Activated CD4-positive, alpha-beta T cell treated with anti-CD3 and anti-CD28 coated beads, Interleukin-2, amount 50 U/mL, for 48 hours (primary cell): ENCODE measurements around the gene DNAAF3.
"Not testable (repeated sequence)": the region's sequence is repeated elsewhere in the genome, so short reads cannot be mapped to it uniquely, and the experiment has no call there.

Source experiments
- DNase-seq, 2 experiments: peaks; one replicate each; pipeline ENCODE4 v3.0.0-alpha.2; 2020

DNAAF3 gene

DNA sequence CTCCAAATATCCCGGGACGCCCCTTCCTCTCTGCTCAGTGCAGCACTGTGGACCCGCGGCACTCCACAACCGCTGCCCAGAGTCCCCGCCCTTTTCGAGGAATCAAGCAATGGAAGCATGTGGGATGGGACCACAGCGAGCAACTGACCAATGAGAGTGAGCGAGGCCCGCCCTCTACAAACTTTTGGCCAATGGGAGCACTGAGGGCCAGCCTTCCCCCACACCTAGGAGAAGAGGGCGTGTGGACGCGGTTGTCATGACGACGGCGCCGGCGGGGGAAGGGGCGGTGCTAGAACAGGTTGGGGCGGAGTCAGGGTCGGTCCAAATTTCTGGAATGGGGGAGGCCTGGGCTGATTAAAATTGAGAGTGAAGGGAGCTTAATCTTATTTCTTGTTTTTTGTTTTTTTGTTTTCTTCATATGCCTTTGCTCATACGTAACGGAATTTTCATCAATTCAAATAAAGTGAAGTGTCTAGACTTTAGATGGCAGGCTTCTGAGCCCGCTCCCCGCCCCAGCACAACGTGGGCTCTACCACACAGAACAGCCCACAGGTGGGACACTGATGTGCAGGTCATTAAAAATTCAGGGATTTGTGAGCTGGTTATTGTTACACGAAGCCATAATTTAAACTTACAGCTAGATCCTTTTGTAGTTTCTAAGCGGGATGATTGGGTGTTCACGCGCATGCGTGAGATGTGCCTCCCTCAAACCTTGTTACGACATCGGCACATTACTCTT is at the start of gene DNAAF3:
DNAAF3 (minus strand) TSS at position 84 of the 739 bp plus-strand sequence. CDS start 200 bp downstream, outside the sequence.
- DNase-seq: peak; percentile 78 to 81

DNA sequence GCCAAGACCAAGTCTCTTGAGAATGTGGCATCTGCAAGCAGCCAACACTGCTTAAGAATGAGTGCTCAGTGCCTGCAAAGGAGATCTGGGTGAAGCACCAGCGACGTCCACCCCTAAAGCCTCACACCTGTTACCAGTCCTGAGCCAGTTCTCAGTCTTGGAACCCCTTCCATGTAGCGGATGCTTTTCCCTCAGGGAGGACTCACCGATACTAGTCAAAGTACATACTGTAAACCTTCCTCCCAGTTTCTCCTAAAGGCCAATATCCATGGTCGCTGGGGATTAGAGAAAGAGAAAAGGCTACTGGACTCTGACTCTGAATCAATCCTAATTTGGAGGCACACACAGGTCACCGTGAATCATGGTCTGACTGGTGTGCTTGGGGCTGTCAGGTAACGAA is 47.1 kb upstream of the DNAAF3 start:
- no peak for DNase-seq

DNA sequence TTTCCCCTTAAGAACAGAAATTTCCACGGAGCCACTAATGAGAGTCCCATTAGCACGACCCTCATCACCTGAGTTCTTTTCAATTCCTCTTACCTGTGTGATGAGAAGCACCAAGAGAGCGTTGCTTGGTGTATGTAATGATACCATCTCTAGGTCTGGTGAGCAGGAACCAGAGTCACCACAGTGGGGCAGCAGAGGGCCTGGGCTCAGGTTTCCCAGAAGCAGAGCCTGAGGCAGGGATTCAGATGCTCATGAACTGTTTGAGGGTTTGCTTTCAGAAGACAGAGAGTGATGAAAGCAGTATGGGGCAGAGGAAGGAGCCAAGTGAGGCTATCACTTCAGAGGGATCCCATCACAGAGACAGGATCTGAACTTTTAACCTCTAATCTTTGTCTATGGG is 46.0 kb upstream of the DNAAF3 start:
- peak; percentile 62 to 68 for DNase-seq

DNA sequence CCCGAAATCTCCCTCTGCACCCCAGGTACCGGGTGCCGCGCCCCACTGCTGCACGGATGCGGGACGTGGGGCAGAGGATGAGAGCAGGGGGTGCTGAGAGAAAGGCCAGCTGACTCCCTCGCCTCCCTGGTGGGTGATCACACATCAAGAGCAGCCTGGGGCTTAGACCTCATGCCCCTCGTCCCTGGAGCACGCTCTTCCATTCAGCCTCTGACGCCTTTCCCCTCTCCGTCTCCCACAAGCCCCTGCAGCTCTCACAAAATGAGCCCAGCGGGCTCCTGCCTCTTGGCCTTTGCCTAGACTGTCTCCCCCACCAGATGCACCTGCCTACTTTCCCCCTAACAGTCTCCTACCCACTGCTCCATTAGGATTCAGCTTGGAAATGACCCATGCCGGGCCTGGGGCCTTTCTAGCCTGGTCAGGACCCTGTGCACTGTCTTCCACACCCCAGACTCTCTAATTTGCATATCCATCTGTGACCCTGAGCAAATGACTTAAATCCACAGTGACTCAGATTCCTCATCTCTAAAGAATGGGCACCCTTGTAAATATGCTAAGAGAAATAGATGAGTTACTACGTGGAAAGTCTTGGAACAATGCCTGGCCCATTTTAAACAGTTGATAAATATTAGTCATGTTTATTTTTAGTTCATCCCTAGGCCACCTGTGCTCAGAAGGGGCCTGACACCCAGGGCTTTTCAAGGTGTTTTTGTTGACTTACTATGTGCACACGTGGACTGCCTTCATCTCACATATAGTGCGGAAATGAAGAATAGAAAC is 43.5 kb upstream of the DNAAF3 start:
- no peak for DNase-seq

DNA sequence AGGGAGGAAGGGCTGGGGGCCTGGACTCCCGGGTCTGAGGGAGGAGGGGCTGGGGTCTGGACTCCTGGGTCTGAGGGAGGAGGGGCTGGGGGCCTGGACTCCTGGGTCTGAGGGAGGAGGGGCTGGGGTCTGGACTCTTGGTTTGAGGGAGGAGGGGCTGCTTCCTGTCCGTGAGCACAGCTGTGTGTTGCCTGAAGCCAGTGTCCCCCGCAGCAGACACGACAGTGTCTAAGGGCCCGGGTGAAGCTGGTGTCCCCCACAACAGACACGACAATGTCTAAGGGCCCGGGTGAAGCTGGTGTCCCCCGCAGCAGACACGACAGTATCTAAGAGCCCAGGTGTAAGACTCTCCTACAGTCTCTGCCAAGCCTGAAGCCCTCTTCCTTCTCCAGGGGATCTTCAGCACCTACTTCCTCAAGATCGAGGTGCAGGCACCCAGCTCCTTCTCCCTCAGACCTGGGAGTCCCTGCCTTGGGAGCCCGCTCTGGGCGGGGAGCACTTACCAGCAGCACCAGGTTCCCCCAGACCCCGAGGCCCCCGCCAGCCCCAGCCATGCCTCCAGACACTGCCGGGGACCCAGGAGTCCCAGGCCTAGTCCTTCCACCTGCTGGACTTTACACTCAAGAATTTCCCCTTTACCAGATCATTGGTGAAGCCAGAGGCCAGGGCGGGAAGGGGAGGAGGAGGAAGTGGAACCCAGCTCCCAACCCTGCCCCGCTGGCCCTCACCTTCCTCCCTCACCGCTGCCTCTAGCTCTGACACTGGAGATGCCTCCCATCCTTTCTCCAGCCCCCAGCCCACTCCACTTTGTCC is 42.7 kb upstream of the DNAAF3 start, which contains the start of gene PTPRH:
PTPRH (minus strand) TSS at position 622 of the 813 bp plus-strand sequence; CDS start at position 554, 68 bp downstream.
- no peak for DNase-seq

DNA sequence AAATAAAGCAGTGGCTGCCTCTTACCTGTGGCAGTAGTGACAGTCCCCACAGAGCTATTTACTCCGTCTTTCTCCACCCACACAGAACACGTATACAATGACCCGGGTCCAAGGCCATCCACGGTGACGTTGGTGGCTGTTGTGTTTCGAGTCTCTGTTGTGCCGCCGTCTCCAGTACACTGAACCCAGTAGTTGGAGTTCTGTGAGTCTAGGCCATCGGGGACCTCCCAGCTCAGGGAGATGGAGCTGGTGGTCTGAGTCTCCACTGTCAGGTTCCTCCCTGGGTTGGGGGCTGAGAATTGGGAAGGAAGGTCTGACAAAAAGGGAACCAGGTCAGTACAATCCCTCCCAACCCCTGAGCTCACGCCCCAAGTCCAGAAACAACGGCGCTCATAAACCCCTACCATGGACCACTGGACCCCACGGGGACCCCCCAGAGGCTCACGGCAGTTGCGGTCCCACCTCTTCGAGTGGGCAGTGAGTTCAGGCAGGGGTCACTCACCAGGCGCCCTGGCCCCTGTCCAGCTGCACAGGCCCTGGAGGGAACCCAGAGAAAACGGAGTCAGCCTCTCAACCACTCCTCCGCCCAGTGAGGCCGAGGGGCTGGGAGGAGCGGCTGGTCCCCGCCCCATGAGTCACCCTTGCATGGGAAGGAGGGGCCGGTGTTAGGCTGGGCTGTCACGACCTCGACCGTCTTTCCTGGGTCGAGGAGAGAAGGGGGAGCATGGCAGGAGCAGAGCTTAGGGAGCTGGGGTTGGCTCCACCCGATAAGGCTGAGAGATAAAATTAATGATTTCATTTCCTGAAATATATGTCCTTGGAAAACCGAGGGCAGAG is 40.5 kb upstream of the DNAAF3 start:
- peak; percentile 56 to 65 for DNase-seq

DNA sequence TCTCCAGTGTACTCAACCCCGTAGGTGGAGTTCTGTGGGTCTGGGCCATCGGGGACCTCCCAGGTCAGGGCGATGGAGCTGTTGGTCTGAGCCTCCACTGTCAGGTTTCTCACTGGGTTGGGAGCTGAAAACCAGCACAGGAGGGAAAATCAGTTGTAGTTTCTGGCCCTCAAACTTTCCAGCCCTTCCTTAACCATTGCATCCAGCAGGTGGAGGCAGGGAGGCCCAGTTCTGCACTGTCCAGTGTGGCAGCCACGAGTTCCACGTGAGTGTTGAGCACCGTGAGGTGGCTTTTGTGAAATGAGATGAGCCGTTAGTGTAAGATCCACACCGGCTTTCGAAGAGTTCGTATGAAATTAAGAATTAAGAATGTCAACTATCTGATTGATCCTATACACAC is 35.8 kb upstream of the DNAAF3 start:
- not testable (repeated sequence) for DNase-seq

DNA sequence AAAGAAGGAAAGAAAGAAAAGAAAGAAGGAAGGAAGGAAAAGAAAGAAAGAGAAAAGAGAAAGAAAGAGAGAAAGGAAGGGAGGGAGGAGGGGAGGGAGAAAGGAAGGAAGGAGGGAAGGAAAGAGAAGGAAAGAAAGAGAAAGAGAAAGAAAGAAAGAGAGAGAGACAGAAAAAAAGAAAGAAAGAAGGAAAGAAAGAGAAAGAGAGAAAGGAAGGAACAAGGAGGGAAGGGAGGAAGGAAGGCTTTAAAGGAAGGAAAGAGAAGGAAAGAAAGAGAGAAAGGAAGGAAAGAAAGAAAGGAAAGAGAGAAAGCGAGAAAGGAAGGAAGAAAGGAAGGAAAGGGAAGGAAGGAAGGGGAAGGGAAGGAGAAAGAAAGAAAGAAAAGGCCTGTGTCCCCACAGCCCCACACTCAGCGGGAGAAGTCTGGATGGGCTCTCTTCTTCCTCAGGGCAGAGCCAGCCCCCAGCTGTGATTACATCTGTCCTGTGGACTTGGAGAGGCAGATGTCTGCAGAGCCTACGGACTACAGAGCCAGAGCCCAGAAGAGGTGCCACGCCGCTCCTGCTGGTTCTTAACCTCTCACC is 33.3 kb upstream of the DNAAF3 start:
- DNase-seq: no peak

DNA sequence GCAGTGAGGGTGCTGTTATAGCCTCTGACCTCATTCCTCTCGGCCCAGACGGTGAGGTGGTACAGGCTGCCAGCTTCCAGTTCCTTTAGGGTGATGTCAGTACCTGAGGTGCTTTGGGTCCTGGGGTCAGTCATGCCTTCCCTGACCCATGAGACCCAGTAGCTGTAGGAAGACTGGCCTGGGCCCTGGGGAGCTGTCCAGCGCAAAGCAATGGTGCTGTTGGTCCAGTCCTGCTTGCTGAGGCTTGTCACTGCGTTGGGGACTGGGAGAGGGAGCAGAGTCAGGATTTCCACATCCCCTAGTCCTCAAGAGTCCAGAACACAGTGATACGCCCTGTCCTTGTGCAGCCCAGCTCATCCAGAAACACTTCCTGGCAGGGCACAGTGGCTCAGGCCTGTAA is 32.2 kb upstream of the DNAAF3 start:
- no peak for DNase-seq

DNA sequence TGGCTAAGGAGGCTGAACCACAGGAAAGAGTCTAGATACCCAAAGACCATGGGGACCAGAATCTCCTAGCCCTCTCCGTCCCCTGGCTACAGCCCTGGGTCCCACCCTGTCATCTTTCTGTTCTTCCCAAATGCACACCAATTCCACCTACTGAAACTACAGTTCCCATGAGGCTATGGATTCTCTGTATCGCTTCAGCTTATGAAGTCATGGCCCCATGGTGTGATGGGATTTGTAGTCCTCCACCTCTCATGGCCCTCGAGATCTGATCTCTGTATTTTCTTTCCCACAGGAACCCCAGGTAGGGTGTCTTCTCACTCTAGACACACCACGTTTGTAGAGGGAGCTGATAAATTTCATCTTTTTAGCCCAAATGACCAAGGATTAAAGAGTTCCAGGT is 31.1 kb upstream of the DNAAF3 start:
- no peak for DNase-seq

DNA sequence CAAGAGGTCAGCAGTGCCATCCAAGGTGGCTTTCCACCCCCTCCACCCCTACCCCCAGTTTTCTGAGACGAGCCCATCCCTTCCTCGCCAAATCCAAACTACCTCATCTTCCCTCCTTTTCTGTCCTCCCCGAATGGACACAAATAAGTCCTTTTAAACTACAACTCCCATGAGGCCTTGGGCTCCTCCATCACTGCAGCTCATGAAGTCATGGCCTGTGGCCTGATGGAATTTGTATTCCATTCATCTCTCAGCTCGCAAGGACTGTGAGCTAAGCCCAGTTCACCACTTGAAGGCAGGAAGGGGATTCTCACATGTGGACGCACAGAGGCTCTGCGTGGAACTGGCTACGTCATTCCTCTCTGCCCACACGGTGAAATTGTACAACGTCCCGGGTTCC is 30.4 kb upstream of the DNAAF3 start:
- no peak for DNase-seq

DNA sequence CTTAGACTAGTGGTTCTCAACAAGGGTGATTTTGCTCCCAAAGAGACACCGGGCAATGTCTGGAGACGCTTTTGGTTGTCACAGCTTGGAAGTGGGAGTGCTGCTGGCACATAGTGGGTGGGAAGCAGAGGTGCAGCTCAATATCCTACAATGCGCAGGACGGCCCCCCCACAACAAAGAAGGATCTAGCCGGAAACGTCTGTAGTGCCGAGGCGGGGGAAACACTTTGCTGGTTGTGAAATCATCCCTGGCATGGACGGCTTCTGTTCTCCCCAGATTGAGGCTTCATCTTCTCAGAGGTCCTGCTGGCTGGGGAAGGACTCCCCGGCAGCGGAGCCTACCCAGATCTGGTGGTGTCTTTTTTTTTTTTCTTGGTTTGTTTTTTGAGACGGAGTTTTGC is 27.1 kb upstream of the DNAAF3 start:
- DNase-seq: no peak

DNA sequence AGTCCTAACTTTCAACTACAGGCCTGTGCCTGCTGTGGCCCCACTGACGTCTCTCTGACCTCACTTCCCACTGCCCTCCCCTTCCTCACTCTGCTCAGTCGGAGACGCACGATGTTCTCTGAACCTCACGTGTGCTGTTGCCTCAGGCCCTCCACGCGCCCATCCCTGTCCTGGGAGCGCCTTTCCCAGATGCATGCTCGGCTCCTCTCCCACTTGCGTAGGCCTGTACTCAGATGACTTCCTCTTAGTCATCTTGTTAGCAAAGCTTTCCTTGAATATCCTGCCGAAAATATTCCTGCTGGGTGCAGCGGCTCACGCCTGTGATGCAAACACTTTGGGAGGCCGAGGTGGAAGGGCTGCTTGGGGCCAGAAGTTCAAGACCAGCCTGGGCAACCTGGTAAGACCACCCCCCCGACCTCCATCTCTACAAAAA is 23.0 kb upstream of the DNAAF3 start:
- DNase-seq: no peak

DNA sequence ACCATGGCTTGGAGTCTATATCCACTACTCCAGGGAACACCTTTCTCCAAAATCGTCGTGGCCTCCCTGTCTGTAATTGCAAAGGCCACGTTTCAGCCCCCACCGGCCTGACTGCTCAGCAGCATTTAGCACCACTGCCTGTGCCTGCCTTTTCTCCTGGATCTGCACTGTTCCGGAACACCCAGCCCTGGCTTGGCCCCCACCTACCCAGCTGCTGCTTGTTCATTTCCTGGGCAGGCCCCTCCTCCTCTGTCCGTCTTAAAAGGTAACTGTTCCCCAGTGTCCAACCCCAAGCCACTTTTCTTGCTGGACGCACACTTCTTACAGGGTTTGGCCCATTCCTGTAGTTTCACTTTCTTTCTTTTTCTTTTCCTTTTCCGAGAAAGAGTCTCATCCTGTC is 22.2 kb upstream of the DNAAF3 start:
- no peak for DNase-seq

DNA sequence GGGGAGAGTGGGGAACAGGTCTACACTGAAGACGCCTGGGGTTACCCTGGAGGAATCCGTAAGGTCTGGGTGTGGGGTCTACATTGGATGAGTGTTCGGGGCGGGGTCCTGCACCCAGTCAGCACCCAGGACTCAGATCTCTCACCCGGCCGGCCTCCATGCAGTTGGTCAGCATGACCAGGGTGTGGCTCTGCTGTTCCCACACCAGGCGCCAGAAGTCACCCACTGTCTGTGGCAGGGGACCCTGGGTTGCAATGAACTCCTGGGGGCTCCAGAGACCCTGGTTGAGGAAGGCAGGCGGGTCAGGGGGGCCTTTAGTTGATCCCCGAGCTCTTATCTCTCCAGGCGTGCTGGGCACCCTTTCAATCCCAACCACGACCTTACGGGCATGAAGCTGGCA is 19.7 kb upstream of the DNAAF3 start:
- DNase-seq: no peak

DNA sequence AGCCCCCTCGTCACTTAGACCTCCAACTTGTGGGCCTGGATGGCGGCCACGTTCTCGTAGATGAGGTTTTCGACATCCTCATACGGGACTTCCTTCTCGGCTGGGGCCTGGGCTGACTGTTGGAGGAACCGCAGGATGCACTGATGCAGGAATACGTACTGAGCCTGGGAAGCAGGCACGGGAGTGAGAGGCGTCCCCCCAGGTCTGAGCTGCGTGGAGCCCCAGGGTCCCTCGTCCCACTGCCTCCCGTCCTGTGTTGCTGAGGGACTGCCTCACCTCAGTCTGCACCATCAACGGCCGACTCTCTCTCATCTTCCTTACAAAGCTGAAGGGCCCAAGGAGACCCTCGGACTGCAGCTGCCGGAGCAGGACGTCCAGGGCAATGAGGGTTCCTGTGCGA is 15.3 kb upstream of the DNAAF3 start:
- DNase-seq: no peak

DNA sequence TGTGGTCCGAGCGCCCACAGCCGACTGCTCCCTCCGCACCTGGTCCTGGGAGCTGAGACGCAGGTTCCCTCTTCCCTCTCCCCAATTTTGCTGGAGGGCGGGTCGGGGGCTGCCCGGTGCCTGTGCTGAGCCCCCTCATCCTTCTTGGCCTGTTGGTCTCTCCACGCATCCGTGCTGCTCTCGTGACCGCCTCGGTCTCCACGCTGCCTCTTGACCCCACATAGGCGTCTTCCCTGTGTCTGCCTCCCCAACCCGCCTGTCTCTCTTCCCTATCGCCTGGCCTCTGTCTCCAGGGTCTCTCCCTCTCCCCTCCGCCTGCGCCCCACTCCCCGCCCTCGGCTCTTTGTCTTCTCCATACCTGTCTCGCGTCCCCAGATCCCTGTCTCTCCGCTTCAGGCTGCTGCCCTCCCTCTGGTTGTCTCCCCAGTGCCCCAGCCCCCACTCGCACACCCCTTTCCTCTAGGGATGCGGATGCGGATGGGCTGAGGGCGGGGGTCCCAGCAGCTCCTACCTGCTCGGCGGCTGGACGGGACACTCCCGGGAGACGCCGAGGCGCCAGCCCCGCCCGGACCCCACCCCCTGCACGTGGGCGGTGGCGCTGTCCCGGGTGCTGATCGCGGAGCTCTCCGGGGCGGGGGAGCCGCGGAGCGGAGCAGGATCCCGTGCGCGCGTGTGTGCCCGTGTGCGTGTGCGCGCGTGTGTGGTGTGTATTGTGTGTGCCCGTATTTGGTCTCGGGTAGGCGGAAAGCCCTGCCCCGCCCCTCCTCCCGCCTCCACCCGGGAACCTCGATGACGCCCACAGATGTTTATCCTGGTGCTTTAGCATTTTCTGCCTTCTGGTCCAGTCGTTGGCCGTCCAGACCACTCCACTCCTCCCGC is 13.4 kb upstream of the DNAAF3 start, which contains the start of gene SYT5:
SYT5 (minus strand) TSS at position 684 of the 879 bp plus-strand sequence. CDS start 1,248 bp downstream, outside the sequence.
- peak; percentile 68 to 74 for DNase-seq

DNA sequence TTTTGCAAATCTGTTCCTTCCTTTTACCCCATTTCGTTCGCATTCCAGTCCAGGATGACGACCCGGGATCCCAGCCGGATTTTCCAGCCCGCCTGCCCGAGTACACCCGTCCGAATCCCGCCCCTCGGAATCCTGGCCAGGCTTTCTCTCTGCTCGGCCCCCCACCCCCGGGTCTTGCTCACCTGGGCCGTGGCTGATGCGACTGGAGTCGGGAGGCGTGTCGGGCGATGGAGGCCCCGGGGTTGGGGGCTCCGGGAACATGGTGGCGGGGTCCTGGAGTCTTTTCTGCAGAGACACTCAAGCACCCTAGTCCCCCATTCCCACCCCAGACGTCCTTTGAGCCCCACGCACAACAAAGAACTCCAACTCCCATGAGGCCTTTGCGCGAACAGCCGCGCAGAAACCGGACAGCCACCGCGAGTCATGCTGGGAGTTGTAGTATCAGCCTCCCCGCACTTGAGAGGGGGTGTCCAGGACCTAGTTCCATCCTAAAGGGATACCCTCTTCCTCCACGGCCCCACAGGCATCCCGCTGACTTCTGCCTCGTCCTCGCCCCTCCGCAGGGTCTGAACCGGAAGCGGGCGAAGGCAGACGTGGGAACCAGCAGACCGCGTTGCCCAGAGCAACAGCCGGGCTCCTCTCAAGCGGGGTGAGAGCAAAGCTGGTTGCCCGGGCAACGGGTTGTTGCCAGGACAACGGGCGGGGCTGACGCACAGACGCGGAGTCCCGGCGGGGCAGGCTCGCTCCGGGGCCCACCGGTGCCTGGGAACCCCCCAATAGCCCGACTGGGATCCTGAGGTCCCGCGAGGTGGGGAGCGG is 12.6 kb upstream of the DNAAF3 start:
- peak; percentile 83 to 86 for DNase-seq

DNA sequence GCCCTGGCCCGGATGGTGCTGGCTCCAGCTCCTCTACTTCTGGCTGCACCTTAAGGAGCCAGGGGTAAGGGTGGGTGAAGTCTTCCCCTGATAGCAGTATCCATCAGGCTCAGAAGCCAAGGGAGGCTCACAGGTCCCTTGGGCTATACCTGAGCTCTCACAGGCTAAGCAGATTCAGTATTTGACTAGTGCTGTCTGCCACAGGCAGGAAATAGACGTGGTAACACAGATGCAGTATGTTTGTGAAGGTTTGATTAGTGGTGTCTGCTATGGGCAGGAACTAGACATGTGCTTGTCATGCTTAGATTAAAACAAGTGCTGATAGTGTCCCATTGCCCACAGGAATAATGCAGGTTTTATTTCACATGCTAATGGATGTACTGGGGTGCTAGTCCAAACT is 9.7 kb upstream of the DNAAF3 start:
- DNase-seq: no peak
